Measurements from ENCODE around the gene SELP.

SELP gene

DNA sequence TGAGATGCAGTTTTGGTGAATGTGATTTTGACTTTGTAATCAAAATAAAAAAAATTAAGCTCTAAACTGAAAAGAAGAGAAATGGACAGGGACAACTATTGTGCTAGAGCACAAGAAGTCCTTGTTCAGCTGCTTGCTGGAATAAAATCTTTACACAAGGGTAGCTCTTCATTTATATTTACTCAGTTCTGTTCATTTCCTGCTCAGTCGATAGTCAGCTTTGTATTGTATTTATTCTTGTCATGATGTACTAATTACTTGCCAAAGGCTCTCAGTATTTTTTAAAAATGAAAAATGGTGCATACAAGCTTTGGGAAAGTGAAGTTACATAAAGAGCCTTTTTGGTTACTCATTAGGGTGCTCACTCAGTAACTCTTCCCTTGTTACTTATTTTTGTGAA is 61.4 kb downstream of the SELP start:
- Histone ChIP-seq H2AFZ (ENCODE audit: low read length) (no peak overlapping the region), H3K79me1 (ENCODE audit: low read depth, low read length) (no peaks in the 10 kb centered on the region), H4K8ac (ENCODE audit: low read depth, low read length) (no peak overlapping the region), H3K9me3 (replicated peaks in 1 of 2; ENCODE audit: control insufficient read depth in 2 of 2, insufficient read depth in 1 of 2, low read depth in 1 of 2, low read length in 2 of 2) (no peaks in the 10 kb centered on the region), H2BK120ac (ENCODE audit: low read depth, low read length) (no peak overlapping the region), H3K23ac (ENCODE audit: low read depth, low read length, poor library complexity) (no peak overlapping the region), H2BK15ac (ENCODE audit: low read length) (no peak overlapping the region), H3K18ac (ENCODE audit: low read length) (no peak overlapping the region), H3K9ac (ENCODE audit: low read depth, low read length, poor library complexity) (no peak overlapping the region), H3K14ac (ENCODE audit: low read length) (no peak overlapping the region), H4K91ac (ENCODE audit: low read depth, low read length, poor library complexity) (no peak overlapping the region), H2BK12ac (ENCODE audit: low read length) (no peak overlapping the region), H3K27me3 (ENCODE audit: control insufficient read depth in 3 of 3, insufficient read depth in 3 of 3, low read depth in 1 of 3, low read length in 3 of 3) (no peaks in the 10 kb centered on the region), H3K4me3 (ENCODE audit: low read length in 2 of 2) (no peak overlapping the region), H3K4ac (ENCODE audit: low read length) (no peak overlapping the region), H3K27ac (replicated peaks; ENCODE audit: low read length) (no peak overlapping the region), H2AK5ac (ENCODE audit: low read depth, low read length) (no peak overlapping the region), H3K36me3 (replicated peaks in 1 of 2; ENCODE audit: control insufficient read depth in 2 of 2, insufficient read depth in 2 of 2, low read length in 2 of 2) (no peaks in the 10 kb centered on the region), H3K4me1 (ENCODE audit: control insufficient read depth in 2 of 2, insufficient read depth in 1 of 2, low read depth in 1 of 2, low read length in 2 of 2) (no peaks in the 10 kb centered on the region), H2BK5ac (ENCODE audit: low read length) (no peak overlapping the region), H3K4me2 (ENCODE audit: insufficient read depth, low read length, poor library complexity, severe bottlenecking) (no peak overlapping the region)
- no peak for DNase-seq (ENCODE audit: low spot score)
- no CpG with 5 or more reads among the region's 1 CpG for WGBS, 2 donors (ENCODE audit: extremely low coverage in 2 of 2, insufficient read length in 2 of 2, insufficient replicate concordance in 1 of 2)

DNA sequence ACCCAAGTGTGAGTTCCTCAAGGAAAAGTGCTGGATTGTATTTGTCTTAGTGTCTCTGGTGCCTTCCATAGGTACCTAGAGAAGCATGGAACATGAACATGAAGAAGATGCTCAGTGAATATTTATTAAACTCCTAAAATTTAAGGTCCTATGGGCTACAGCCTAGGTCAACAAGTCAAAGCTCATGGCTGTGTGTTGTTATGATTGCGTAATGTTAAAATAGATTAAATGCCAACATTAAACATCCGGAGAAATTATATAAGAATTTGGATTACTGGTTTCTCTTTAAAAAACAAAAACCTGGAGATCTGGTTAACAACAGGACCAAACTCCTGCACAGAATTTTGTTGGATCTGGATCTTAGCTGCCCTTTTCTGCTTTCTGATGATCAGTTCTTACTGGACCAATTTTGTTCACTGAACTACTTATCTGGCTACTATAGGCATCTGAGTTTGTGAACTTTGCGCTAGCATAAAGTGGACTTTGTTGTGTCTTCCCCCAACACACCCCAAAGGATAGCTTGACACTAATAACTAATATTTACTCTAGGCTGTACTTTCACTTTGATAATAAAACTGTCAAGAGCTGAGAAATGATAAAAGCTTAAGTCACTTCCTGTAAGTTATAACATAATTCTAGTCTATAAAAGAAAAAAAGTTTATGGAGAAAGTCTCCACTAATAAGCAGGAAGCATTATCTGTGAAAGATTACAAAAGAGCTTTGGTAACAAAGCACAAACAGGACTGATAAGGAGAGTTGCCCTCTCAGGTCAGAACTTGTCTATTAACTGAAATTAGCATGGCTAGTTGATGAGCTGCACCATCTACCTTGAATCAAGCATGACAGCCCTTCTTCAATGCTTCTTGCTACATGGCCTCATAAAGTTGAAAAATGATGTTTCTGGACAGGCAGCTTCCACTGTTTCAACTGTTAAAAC is 64.3 kb downstream of the SELP start:
- Histone ChIP-seq H3K9me3 (replicated peaks in 1 of 2; ENCODE audit: control insufficient read depth in 2 of 2, insufficient read depth in 1 of 2, low read depth in 1 of 2, low read length in 2 of 2) (no peaks in the 10 kb centered on the region), H3K18ac (ENCODE audit: low read length) (no peak overlapping the region), H3K27me3 (ENCODE audit: control insufficient read depth in 3 of 3, insufficient read depth in 3 of 3, low read depth in 1 of 3, low read length in 3 of 3) (no peaks in the 10 kb centered on the region), H2BK120ac (ENCODE audit: low read depth, low read length) (no peak overlapping the region), H2BK5ac (ENCODE audit: low read length) (no peak overlapping the region), H3K4me2 (ENCODE audit: insufficient read depth, low read length, poor library complexity, severe bottlenecking) (no peak overlapping the region), H3K14ac (ENCODE audit: low read length) (no peak overlapping the region), H3K4me3 (ENCODE audit: low read length in 2 of 2) (no peak overlapping the region), H3K79me1 (ENCODE audit: low read depth, low read length) (no peaks in the 10 kb centered on the region), H2AFZ (ENCODE audit: low read length) (no peak overlapping the region), H2BK12ac (ENCODE audit: low read length) (no peak overlapping the region), H4K91ac (ENCODE audit: low read depth, low read length, poor library complexity) (no peak overlapping the region), H2BK15ac (ENCODE audit: low read length) (no peak overlapping the region), H2AK5ac (ENCODE audit: low read depth, low read length) (no peak overlapping the region), H3K9ac (ENCODE audit: low read depth, low read length, poor library complexity) (no peak overlapping the region), H3K23ac (ENCODE audit: low read depth, low read length, poor library complexity) (no peak overlapping the region), H3K4ac (ENCODE audit: low read length) (no peak overlapping the region), H3K36me3 (replicated peaks in 1 of 2; ENCODE audit: control insufficient read depth in 2 of 2, insufficient read depth in 2 of 2, low read length in 2 of 2) (no peaks in the 10 kb centered on the region), H3K4me1 (ENCODE audit: control insufficient read depth in 2 of 2, insufficient read depth in 1 of 2, low read depth in 1 of 2, low read length in 2 of 2) (no peaks in the 10 kb centered on the region), H3K27ac (replicated peaks; ENCODE audit: low read length) (no peak overlapping the region), H4K8ac (ENCODE audit: low read depth, low read length) (no peak overlapping the region)
- no CpG with 5 or more reads among the region's 3 CpGs for WGBS, 2 donors (ENCODE audit: extremely low coverage in 2 of 2, insufficient read length in 2 of 2, insufficient replicate concordance in 1 of 2)
- no peak for DNase-seq (ENCODE audit: low spot score)

DNA sequence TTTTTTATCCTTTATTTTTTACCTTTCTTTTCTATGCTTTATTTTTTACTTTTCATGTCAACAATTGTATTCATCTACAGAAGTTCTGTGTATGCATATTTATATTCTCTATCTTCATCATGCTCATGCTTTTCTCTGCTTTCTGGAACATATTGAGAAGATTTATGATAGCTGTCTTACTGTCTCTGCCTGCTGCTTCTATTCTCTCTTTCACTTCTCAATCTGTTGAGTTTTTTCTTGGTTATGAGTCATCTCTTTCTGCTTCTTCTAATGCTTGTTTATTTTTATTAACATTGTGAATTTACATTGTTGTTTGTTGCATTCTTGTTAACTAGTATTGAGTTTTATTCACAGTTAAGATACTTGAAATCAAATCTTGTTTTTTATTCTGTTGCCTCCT is 66.3 kb downstream of the SELP start:
- no peaks in the 10 kb centered on the region for H3K4me1 ChIP-seq (ENCODE audit: control insufficient read depth in 2 of 2, insufficient read depth in 1 of 2, low read depth in 1 of 2, low read length in 2 of 2)
- no peak overlapping the region for H3K23ac ChIP-seq (ENCODE audit: low read depth, low read length, poor library complexity)
- no peak overlapping the region for H3K4ac ChIP-seq (ENCODE audit: low read length)
- H2AK5ac ChIP-seq (ENCODE audit: low read depth, low read length), result no peak overlapping the region
- no peak overlapping the region for H3K9ac ChIP-seq (ENCODE audit: low read depth, low read length, poor library complexity)
- H2BK15ac ChIP-seq (ENCODE audit: low read length), result no peak overlapping the region
- H3K79me1 ChIP-seq (ENCODE audit: low read depth, low read length), result no peaks in the 10 kb centered on the region
- no peak overlapping the region for H2BK120ac ChIP-seq (ENCODE audit: low read depth, low read length)
- DNase-seq (ENCODE audit: low spot score), result no peak
- no peak overlapping the region for H4K91ac ChIP-seq (ENCODE audit: low read depth, low read length, poor library complexity)
- H3K4me2 ChIP-seq (ENCODE audit: insufficient read depth, low read length, poor library complexity, severe bottlenecking), result no peak overlapping the region
- H3K9me3 ChIP-seq (replicated peaks in 1 of 2; ENCODE audit: control insufficient read depth in 2 of 2, insufficient read depth in 1 of 2, low read depth in 1 of 2, low read length in 2 of 2), result no peaks in the 10 kb centered on the region
- H3K18ac ChIP-seq (ENCODE audit: low read length), result no peak overlapping the region
- H3K14ac ChIP-seq (ENCODE audit: low read length), result no peak overlapping the region
- H4K8ac ChIP-seq (ENCODE audit: low read depth, low read length), result no peak overlapping the region
- H3K4me3 ChIP-seq (ENCODE audit: low read length in 2 of 2), result no peak overlapping the region
- no peak overlapping the region for H2BK5ac ChIP-seq (ENCODE audit: low read length)
- H3K36me3 ChIP-seq (replicated peaks in 1 of 2; ENCODE audit: control insufficient read depth in 2 of 2, insufficient read depth in 2 of 2, low read length in 2 of 2), result no peaks in the 10 kb centered on the region
- no peak overlapping the region for H2AFZ ChIP-seq (ENCODE audit: low read length)
- H3K27ac ChIP-seq (replicated peaks; ENCODE audit: low read length), result no peak overlapping the region
- no peaks in the 10 kb centered on the region for H3K27me3 ChIP-seq (ENCODE audit: control insufficient read depth in 3 of 3, insufficient read depth in 3 of 3, low read depth in 1 of 3, low read length in 3 of 3)
- no peak overlapping the region for H2BK12ac ChIP-seq (ENCODE audit: low read length)

DNA sequence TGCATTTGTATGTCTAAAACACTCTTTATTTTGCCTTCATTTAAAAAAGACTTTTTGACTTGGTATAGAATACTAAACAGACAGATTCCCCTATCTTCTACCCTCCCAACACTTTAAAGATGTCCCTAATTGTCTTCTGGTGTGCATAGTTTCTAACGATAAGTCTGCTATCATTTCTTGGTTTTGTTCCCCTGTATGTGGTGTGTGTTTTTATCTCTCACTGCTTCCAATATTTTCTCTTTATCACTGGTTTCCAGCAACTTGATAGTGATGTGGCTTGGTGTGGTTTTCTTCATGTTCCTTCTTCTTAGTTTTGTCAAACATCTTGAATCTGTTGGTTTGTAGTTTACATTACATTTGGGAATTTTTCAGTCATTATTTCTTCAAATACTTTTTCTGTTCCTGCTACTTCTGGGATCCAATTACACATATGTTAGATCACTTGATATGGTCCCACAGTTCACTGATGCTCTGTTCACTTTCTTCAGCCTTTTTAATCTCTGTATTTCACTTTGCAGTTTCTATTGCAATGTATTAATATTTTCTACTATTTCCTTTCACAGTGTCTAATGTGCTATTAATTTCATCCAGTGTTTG is 66.8 kb downstream of the SELP start:
- Histone ChIP-seq H3K36me3 (replicated peaks in 1 of 2; ENCODE audit: control insufficient read depth in 2 of 2, insufficient read depth in 2 of 2, low read length in 2 of 2) (no peaks in the 10 kb centered on the region), H3K4me2 (ENCODE audit: insufficient read depth, low read length, poor library complexity, severe bottlenecking) (no peak overlapping the region), H2AFZ (ENCODE audit: low read length) (no peak overlapping the region), H3K18ac (ENCODE audit: low read length) (no peak overlapping the region), H2BK120ac (ENCODE audit: low read depth, low read length) (no peak overlapping the region), H3K4me1 (ENCODE audit: control insufficient read depth in 2 of 2, insufficient read depth in 1 of 2, low read depth in 1 of 2, low read length in 2 of 2) (no peaks in the 10 kb centered on the region), H4K8ac (ENCODE audit: low read depth, low read length) (no peak overlapping the region), H3K14ac (ENCODE audit: low read length) (no peak overlapping the region), H3K4me3 (ENCODE audit: low read length in 2 of 2) (no peak overlapping the region), H3K4ac (ENCODE audit: low read length) (no peak overlapping the region), H3K9ac (ENCODE audit: low read depth, low read length, poor library complexity) (no peak overlapping the region), H3K79me1 (ENCODE audit: low read depth, low read length) (no peaks in the 10 kb centered on the region), H3K27ac (replicated peaks; ENCODE audit: low read length) (no peak overlapping the region), H3K9me3 (replicated peaks in 1 of 2; ENCODE audit: control insufficient read depth in 2 of 2, insufficient read depth in 1 of 2, low read depth in 1 of 2, low read length in 2 of 2) (no peaks in the 10 kb centered on the region), H3K23ac (ENCODE audit: low read depth, low read length, poor library complexity) (no peak overlapping the region), H2AK5ac (ENCODE audit: low read depth, low read length) (no peak overlapping the region), H3K27me3 (ENCODE audit: control insufficient read depth in 3 of 3, insufficient read depth in 3 of 3, low read depth in 1 of 3, low read length in 3 of 3) (no peaks in the 10 kb centered on the region), H2BK12ac (ENCODE audit: low read length) (no peak overlapping the region), H2BK5ac (ENCODE audit: low read length) (no peak overlapping the region), H2BK15ac (ENCODE audit: low read length) (no peak overlapping the region), H4K91ac (ENCODE audit: low read depth, low read length, poor library complexity) (no peak overlapping the region)
- no peak for DNase-seq (ENCODE audit: low spot score)
- no CpG with 5 or more reads among the region's 1 CpG for WGBS, 2 donors (ENCODE audit: extremely low coverage in 2 of 2, insufficient read length in 2 of 2, insufficient replicate concordance in 1 of 2)
